Measurements from ENCODE around the gene TNPO2.

The TNPO2 gene

GRCh38 chr19:12723641-12724426, at the start of gene TNPO2:
TSS of gene TNPO2 (minus strand) at chr19:12723932. CDS start at chr19:12720977, 2,955 bp downstream.
- peak within 1 kb of the TSS; percentile 52 for H3K4me3 ChIP-seq
- H3K9me3 ChIP-seq, result no peaks in the 10 kb centered on the region
- peak; percentile 84 to 88 for DNase-seq (ENCODE audit: low spot score in 2 of 2)
- peaks cover 17% of the 10 kb centered on the region for H3K36me3 ChIP-seq (replicated peaks)
- in situ Hi-C loops (cut with MboI; ENCODE audit: low sequenced_read_pairs), result no loop called here
- H3K27me3 ChIP-seq (ENCODE audit: low read depth), result no peaks in the 10 kb centered on the region
- no peaks in the 10 kb centered on the region for H3K4me1 ChIP-seq

GRCh38 chr19:12772323-12772722, 48.6 kb upstream of the TNPO2 start:
- in situ Hi-C loops (cut with MboI; ENCODE audit: low sequenced_read_pairs), result no loop called here
- no peak for DNase-seq (ENCODE audit: low spot score in 2 of 2)
- no peaks in the 10 kb centered on the region for H3K27me3 ChIP-seq (ENCODE audit: low read depth)
- peaks cover 3% of the 10 kb centered on the region; the same call in 1 of the 2 replicates for H3K36me3 ChIP-seq (replicated peaks)
- H3K4me3 ChIP-seq, result no peak overlapping the region
- H3K9me3 ChIP-seq, result no peaks in the 10 kb centered on the region
- H3K4me1 ChIP-seq, result peaks cover 2% of the 10 kb centered on the region

- in situ Hi-C loops (cut with MboI; ENCODE audit: low sequenced_read_pairs), result no loop called here
- Histone ChIP-seq H3K9me3 (no peaks in the 10 kb centered on the region), H3K4me1 (no peaks in the 10 kb centered on the region; the same call in 1 of the 2 replicates), H3K36me3 (replicated peaks) (peaks cover 6% of the 10 kb centered on the region; the same call in 1 of the 2 replicates), H3K27me3 (ENCODE audit: low read depth) (no peaks in the 10 kb centered on the region), H3K4me3 (no peak overlapping the region)
- DNase-seq (ENCODE audit: low spot score in 2 of 2), result no peak
Measured at GRCh38 chr19:12770922-12771321, 47.2 kb upstream of the TNPO2 start.

- in situ Hi-C loops (cut with MboI; ENCODE audit: low sequenced_read_pairs), result no loop called here
Measured at GRCh38 chr19:12769689-12770088, 46.0 kb upstream of the TNPO2 start.

GRCh38 chr19:12767666-12768065, 43.9 kb upstream of the TNPO2 start:
- Histone ChIP-seq H3K4me3 (no peak overlapping the region), H3K4me1 (no peaks in the 10 kb centered on the region), H3K36me3 (replicated peaks) (peaks cover 10% of the 10 kb centered on the region), H3K9me3 (no peaks in the 10 kb centered on the region), H3K27me3 (ENCODE audit: low read depth) (no peaks in the 10 kb centered on the region)
- in situ Hi-C loops (cut with MboI; ENCODE audit: low sequenced_read_pairs), result no loop called here
- DNase-seq (ENCODE audit: low spot score in 2 of 2), result no peak

More at GRCh38 chr19:12769689-12770088, 46.0 kb upstream of the TNPO2 start:
- H3K4me1 ChIP-seq, result no peaks in the 10 kb centered on the region
- no peaks in the 10 kb centered on the region for H3K9me3 ChIP-seq
- H3K27me3 ChIP-seq (ENCODE audit: low read depth), result no peaks in the 10 kb centered on the region
- no peak overlapping the region for H3K4me3 ChIP-seq
- DNase-seq (ENCODE audit: low spot score in 2 of 2), result no peak
- peaks cover 6% of the 10 kb centered on the region; the same call in 1 of the 2 replicates for H3K36me3 ChIP-seq (replicated peaks)

- Histone ChIP-seq H3K9me3 (no peaks in the 10 kb centered on the region), H3K36me3 (replicated peaks) (peaks cover 11% of the 10 kb centered on the region), H3K4me3 (no peak overlapping the region), H3K27me3 (ENCODE audit: low read depth) (no peaks in the 10 kb centered on the region), H3K4me1 (no peaks in the 10 kb centered on the region)
- no peak for DNase-seq (ENCODE audit: low spot score in 2 of 2)
- in situ Hi-C loops (cut with MboI; ENCODE audit: low sequenced_read_pairs), result no loop called here
Measured at GRCh38 chr19:12767150-12767549, 43.4 kb upstream of the TNPO2 start.

- H3K36me3 ChIP-seq (replicated peaks), result peaks cover 11% of the 10 kb centered on the region
- H3K27me3 ChIP-seq (ENCODE audit: low read depth), result no peaks in the 10 kb centered on the region
- no peaks in the 10 kb centered on the region for H3K9me3 ChIP-seq
- DNase-seq (ENCODE audit: low spot score in 2 of 2), result no peak
- no peaks in the 10 kb centered on the region for H3K4me1 ChIP-seq
- in situ Hi-C loops (cut with MboI; ENCODE audit: low sequenced_read_pairs), result no loop called here
- no peak overlapping the region for H3K4me3 ChIP-seq
Measured at GRCh38 chr19:12766051-12766521, 42.4 kb upstream of the TNPO2 start.

GRCh38 chr19:12764698-12765097, 41.0 kb upstream of the TNPO2 start:
- Histone ChIP-seq H3K27me3 (ENCODE audit: low read depth) (no peaks in the 10 kb centered on the region), H3K4me3 (no peak overlapping the region), H3K36me3 (replicated peaks) (peaks cover 11% of the 10 kb centered on the region; the same call in 1 of the 2 replicates), H3K9me3 (no peaks in the 10 kb centered on the region), H3K4me1 (no peaks in the 10 kb centered on the region)
- no peak for DNase-seq (ENCODE audit: low spot score in 2 of 2)
- in situ Hi-C loops (cut with MboI; ENCODE audit: low sequenced_read_pairs), result no loop called here

- in situ Hi-C loops (cut with MboI; ENCODE audit: low sequenced_read_pairs), result no loop called here
- Histone ChIP-seq H3K4me1 (no peaks in the 10 kb centered on the region), H3K4me3 (no peak overlapping the region), H3K36me3 (replicated peaks) (peaks cover 11% of the 10 kb centered on the region; the same call in 1 of the 2 replicates), H3K9me3 (no peaks in the 10 kb centered on the region), H3K27me3 (ENCODE audit: low read depth) (no peaks in the 10 kb centered on the region)
- no peak for DNase-seq (ENCODE audit: low spot score in 2 of 2)
Measured at GRCh38 chr19:12763100-12763499, 39.4 kb upstream of the TNPO2 start.

- Histone ChIP-seq H3K4me3 (no peak overlapping the region), H3K9me3 (no peaks in the 10 kb centered on the region), H3K4me1 (peaks cover 3% of the 10 kb centered on the region; the same call in 1 of the 2 replicates), H3K27me3 (ENCODE audit: low read depth) (no peaks in the 10 kb centered on the region), H3K36me3 (replicated peaks) (peaks cover 8% of the 10 kb centered on the region; the same call in 1 of the 2 replicates)
- in situ Hi-C loops (cut with MboI; ENCODE audit: low sequenced_read_pairs), result no loop called here
- no peak for DNase-seq (ENCODE audit: low spot score in 2 of 2)
Measured at GRCh38 chr19:12759686-12760085, 36.0 kb upstream of the TNPO2 start.

- no peaks in the 10 kb centered on the region for H3K9me3 ChIP-seq
- H3K27me3 ChIP-seq (ENCODE audit: low read depth), result peaks cover 8% of the 10 kb centered on the region
- in situ Hi-C loops (cut with MboI; ENCODE audit: low sequenced_read_pairs), result no loop called here
- H3K4me1 ChIP-seq, result peaks cover 3% of the 10 kb centered on the region; the same call in 1 of the 2 replicates
- 0 out of 2 replicates have a peak, but pooled peaks cover 2% of the 10 kb centered on the region for H3K36me3 ChIP-seq (replicated peaks)
- H3K4me3 ChIP-seq, result peak overlapping the region; percentile 21
- peak; percentile 63 to 85 for DNase-seq (ENCODE audit: low spot score in 2 of 2)
Measured at GRCh38 chr19:12757544-12758274, 34.0 kb upstream of the TNPO2 start.

- in situ Hi-C loops (cut with MboI; ENCODE audit: low sequenced_read_pairs), result no loop called here
- Histone ChIP-seq H3K4me1 (peaks cover 3% of the 10 kb centered on the region; the same call in 1 of the 2 replicates), H3K4me3 (no peak overlapping the region), H3K9me3 (no peaks in the 10 kb centered on the region), H3K36me3 (replicated peaks) (no peaks in the 10 kb centered on the region), H3K27me3 (ENCODE audit: low read depth) (peaks cover 20% of the 10 kb centered on the region)
- DNase-seq (ENCODE audit: low spot score in 2 of 2), result no peak
Measured at GRCh38 chr19:12756150-12756883, 32.6 kb upstream of the TNPO2 start.

- Histone ChIP-seq H3K4me1 (peaks cover 3% of the 10 kb centered on the region; the same call in 1 of the 2 replicates), H3K4me3 (no peak overlapping the region), H3K9me3 (no peaks in the 10 kb centered on the region), H3K36me3 (replicated peaks) (no peaks in the 10 kb centered on the region), H3K27me3 (ENCODE audit: low read depth) (peaks cover 37% of the 10 kb centered on the region)
- no peak for DNase-seq (ENCODE audit: low spot score in 2 of 2)
- in situ Hi-C loops (cut with MboI; ENCODE audit: low sequenced_read_pairs), result no loop called here
Measured at GRCh38 chr19:12754465-12755196, 30.9 kb upstream of the TNPO2 start.

Data from HAP-1 (cell line).